SK-N-SH (cell line): ENCODE results near the gene UQCR10. TPM values are rescaled to one million over a fixed set of nuclear protein-coding genes. Genes with fewer than 3 reads are reported as not detected.

Experiments used
- CTCF ChIA-PET: fragments of 300-600, 350-600 bp; formaldehyde crosslinking; extraction: SDS; loops from one replicate; lab custom pipeline; 2021; lab: Yijun Ruan, JAX
- POLR2A ChIA-PET: fragments of 350-600 bp; sonication (Branson Sonifier 250); formaldehyde crosslinking; extraction: SDS; loops from one replicate; lab custom pipeline; 2020; ENCODE audit warnings: antibody characterized with exemption, inconsistent platforms; lab: Yijun Ruan, JAX
- DNase-seq: peaks from one replicate; pipeline ENCODE4 v3.0.0; 2012
- H2AFZ ChIP-seq: fragments of 200-600 bp; sonication (generic); 2 replicates; pipeline ENCODE4 v1.8.1; 2016; ENCODE audit warnings: antibody characterized with exemption, mild to moderate bottlenecking, low read depth
- H3F3A ChIP-seq: fragments of 200-600 bp; sonication (generic); replicated peaks from 2 replicates; pipeline ENCODE3; 2016; ENCODE audit warnings: antibody characterized with exemption, mild to moderate bottlenecking; ENCODE audit not compliant: insufficient read depth
- H3K27ac ChIP-seq, 2 experiments: fragments of 200-500 bp in 1 of 2; fragments of 200-600 bp in 1 of 2; sonication (Bioruptor generic) in 1 of 2; sonication (generic), shearing (Covaris generic) in 1 of 2; 2 replicates each; pipeline versions ENCODE4 v1.5.1 to v1.6.1; 2014 to 2016; ENCODE audit warnings: low read depth in 2 of 2, inconsistent platforms in 1 of 2, low read length in 1 of 2, mild to moderate bottlenecking in 1 of 2, mixed read lengths in 1 of 2
- H3K27me3 ChIP-seq: fragments of 200-600 bp; sonication (generic), shearing (Covaris generic); 2 replicates; pipeline ENCODE4 v1.6.1; 2016; ENCODE audit warnings: mixed run types; ENCODE audit not compliant: insufficient read depth
- H3K36me3 ChIP-seq, 2 experiments: fragments of 200-500 bp in 1 of 2; fragments of 200-600 bp in 1 of 2; sonication (Bioruptor generic) in 1 of 2; sonication (generic) in 1 of 2; replicated peaks in 1 of 2; 2 replicates each; pipeline versions ENCODE3 to v1.5.1; 2014 to 2016; ENCODE audit warnings: low read length in 1 of 2, mild to moderate bottlenecking in 1 of 2; ENCODE audit not compliant: insufficient read depth in 2 of 2, control insufficient read depth in 1 of 2
- H3K4me1 ChIP-seq, 2 experiments: fragments of 200-500 bp in 1 of 2; fragments of 200-600 bp in 1 of 2; sonication (Bioruptor generic) in 1 of 2; sonication (generic), shearing (Covaris generic) in 1 of 2; 2 replicates each; pipeline versions ENCODE4 v1.5.1 to v1.6.1; 2014 to 2016; ENCODE audit warnings: low read depth in 1 of 2, low read length in 1 of 2, mixed run types in 1 of 2; ENCODE audit not compliant: insufficient read depth in 2 of 2, control insufficient read depth in 1 of 2
- H3K4me2 ChIP-seq: fragments of 200-600 bp; sonication (generic), shearing (Covaris generic); 2 replicates; pipeline ENCODE4 v1.6.1; 2017; ENCODE audit warnings: mixed run types
- H3K4me3 ChIP-seq, 2 experiments: fragments of 200-500 bp in 1 of 2; fragments of 200-600 bp in 1 of 2; sonication (Bioruptor generic) in 1 of 2; sonication (generic), shearing (Covaris generic) in 1 of 2; 2 replicates each; pipeline versions ENCODE4 v1.5.1 to v1.8.1; 2014 to 2016; ENCODE audit warnings: low read depth in 2 of 2, inconsistent platforms in 1 of 2, low read length in 1 of 2, mild to moderate bottlenecking in 1 of 2, mixed read lengths in 1 of 2, moderate library complexity in 1 of 2
- H3K79me2 ChIP-seq: fragments of 200-600 bp; sonication (generic); 2 replicates; pipeline ENCODE4 v1.8.1; 2017; ENCODE audit warnings: mild to moderate bottlenecking; ENCODE audit not compliant: insufficient read depth
- H3K9ac ChIP-seq: fragments of 200-600 bp; sonication (generic); 2 replicates; pipeline ENCODE4 v1.6.1; 2017; ENCODE audit warnings: mixed run types
- H3K9me2 ChIP-seq: fragments of 200-600 bp; sonication (generic); 2 replicates; pipeline ENCODE4 v1.6.1; 2017; ENCODE audit warnings: mixed run types
- H3K9me3 ChIP-seq: fragments of 200-600 bp; sonication (generic); 2 replicates; pipeline ENCODE4 v1.6.1; 2017; ENCODE audit warnings: mixed run types, mild to moderate bottlenecking, moderate library complexity
- H4K20me1 ChIP-seq: fragments of 200-600 bp; sonication (generic); 2 replicates; pipeline ENCODE4 v1.6.1; 2017; ENCODE audit warnings: mild to moderate bottlenecking, mixed run types; ENCODE audit not compliant: insufficient read depth
- ELF1 ChIP-seq: IDR thresholded peaks from 2 replicates; pipeline ENCODE4 v1.4.0; 2012
- EZH2phosphoT487 ChIP-seq: fragments of 200-600 bp; sonication (generic); IDR thresholded peaks from 2 replicates; pipeline ENCODE4 v1.6.1; 2017; ENCODE audit warnings: low read depth, mixed run types, mild to moderate bottlenecking, antibody characterized with exemption, moderate library complexity, borderline replicate concordance
- FOSL2 ChIP-seq: IDR thresholded peaks from 2 replicates; pipeline ENCODE4 v1.4.0; 2012; ENCODE audit warnings: low read depth, mild to moderate bottlenecking, moderate library complexity, borderline replicate concordance
- FOXJ3 ChIP-seq: sonication (generic); formaldehyde crosslinking; IDR thresholded peaks from 2 replicates; pipeline ENCODE4 v1.5.1; 2020; ENCODE audit warnings: mild to moderate bottlenecking, missing genetic modification reagents
- JUND ChIP-seq: IDR thresholded peaks from 2 replicates; pipeline ENCODE4 v1.4.0; 2012
- MAX ChIP-seq: IDR thresholded peaks from 2 replicates; pipeline ENCODE4 v1.4.0; 2012; ENCODE audit warnings: low read depth
- MEF2A ChIP-seq: IDR thresholded peaks from 2 replicates; pipeline ENCODE4 v1.4.0; 2012; ENCODE audit warnings: low read depth, borderline replicate concordance
- MXI1 ChIP-seq: IDR thresholded peaks from 2 replicates; pipeline ENCODE4 v1.6.1; 2012; ENCODE audit warnings: mild to moderate bottlenecking, low read depth, low read length, improper control_type of control experiment
- NFIC ChIP-seq: IDR thresholded peaks from 2 replicates; pipeline ENCODE4 v1.4.0; 2012; ENCODE audit warnings: borderline replicate concordance
- NRF1 ChIP-seq: IDR thresholded peaks from 2 replicates; pipeline ENCODE4 v1.6.1; 2012; ENCODE audit warnings: low read depth, mild to moderate bottlenecking, low read length
- POLR2AphosphoS5 ChIP-seq: IDR thresholded peaks from 2 replicates; pipeline ENCODE4 v1.6.1; 2012; ENCODE audit warnings: low read depth, low read length
- SIN3A ChIP-seq: IDR thresholded peaks from 2 replicates; pipeline ENCODE4 v1.6.1; 2012; ENCODE audit warnings: low read depth, mild to moderate bottlenecking, low read length, moderate library complexity, borderline replicate concordance
- SMC3 ChIP-seq: IDR thresholded peaks from 2 replicates; pipeline ENCODE4 v1.6.1; 2012; ENCODE audit warnings: low read depth, low read length, improper control_type of control experiment
- TCF12 ChIP-seq: IDR thresholded peaks from 2 replicates; pipeline ENCODE4 v1.4.0; 2012
- ZBTB33 ChIP-seq: IDR thresholded peaks from 2 replicates; pipeline ENCODE4 v1.4.0; 2012; ENCODE audit warnings: low read depth, borderline replicate concordance
- WGBS: methylation state at CpG from one replicate; pipeline ENCODE4 v1.1.6; 2017; ENCODE audit warnings: low lambda C conversion rate; 5-methylcytosine and 5-hydroxymethylcytosine counted together
- polyA plus RNA-seq, 3 experiments: library from polyadenylated mRNA; depleted of rRNA; stranded (reverse); fragments of >200 nt; gene quantifications; 2 replicates each; pipeline ENCODE4 v1.2.3, GENCODE V29; 2012
- TF ChIP-seq, protein P1 (sequence below): IDR thresholded peaks from 2 replicates; pipeline ENCODE4 v1.6.1; 2012; ENCODE audit warnings: mild to moderate bottlenecking, low read depth, low read length, moderate library complexity

The UQCR10 gene
- polyA plus RNA-seq, 1 of the 3 experiments (the other 2 are of a cell fraction), result 248 TPM

DNA sequence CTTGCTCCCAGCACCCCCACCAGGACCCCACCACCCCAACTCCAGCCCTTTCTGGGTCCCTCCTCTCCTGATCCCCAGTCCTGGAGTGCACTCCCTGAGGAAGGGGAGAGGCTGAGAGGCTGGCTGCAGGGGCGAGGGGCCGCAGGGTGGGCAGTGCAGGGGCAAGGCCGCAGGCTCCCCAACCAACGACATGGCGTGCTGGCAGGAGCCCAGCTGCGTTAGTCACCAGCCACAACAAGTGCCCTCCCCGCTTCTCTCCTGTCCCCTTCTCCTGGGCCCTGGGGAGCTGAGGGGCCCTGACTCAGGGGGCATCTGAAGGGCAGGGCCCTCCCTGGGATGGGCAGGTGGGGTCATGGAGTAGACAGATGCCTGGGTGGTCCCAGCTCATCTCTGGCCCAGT, 45.0 kb upstream of the UQCR10 start:
- Histone ChIP-seq H3K4me1 (peaks cover 0 to 57% of the 10 kb centered on the region in 2 experiments; a peak in 1 of 4 replicates), H3F3A (no peaks in the 10 kb centered on the region), H3K27ac (no peak overlapping the region; a peak in 1 of 4 replicates), H3K4me2 (no peak overlapping the region), H2AFZ (no peak overlapping the region), H3K9me2 (no peaks in the 10 kb centered on the region), H3K27me3 (peaks cover 18% of the 10 kb centered on the region; the same call in 1 of the 2 replicates), H3K9ac (no peak overlapping the region), H3K4me3 (no peak overlapping the region; a peak in 1 of 4 replicates), H4K20me1 (peaks cover 6% of the 10 kb centered on the region; the same call in 1 of the 2 replicates), H3K9me3 (no peaks in the 10 kb centered on the region), H3K36me3 (no peaks in the 10 kb centered on the region), H3K79me2 (no peaks in the 10 kb centered on the region)
- no peak for TF ChIP-seq MXI1
- peak; percentile 32; the same call in 1 of the 2 replicates for TF ChIP-seq NFIC
- ChIA-PET POLR2A (interaction anchor here (1.0 to 2.4 kb wide), 5 partner anchors 10 to 45 kb away, joined by 3 to 9 read pairs (median 3); partner anchors contain the start of gene ZMAT5), CTCF (interaction anchor here (0.9 to 3.0 kb wide), 6 partner anchors 11 to 366 kb away, joined by 3 to 14 read pairs (median 4); no protein-coding TSS in a partner anchor)
- DNase-seq, result peak; percentile 52
- no CpG with 5 or more reads among the region's 7 CpGs for WGBS

- ChIA-PET POLR2A (interaction anchor here (1.0 to 2.4 kb wide), 5 partner anchors 11 to 44 kb away, joined by 3 to 9 read pairs (median 3); partner anchors contain the start of gene ZMAT5), CTCF (interaction anchor here (0.9 to 3.0 kb wide), 6 partner anchors 11 to 366 kb away, joined by 3 to 14 read pairs (median 4); no protein-coding TSS in a partner anchor)
- TF ChIP-seq SIN3A, result no peak
- TF ChIP-seq SMC3, result no peak; the same call in 1 of the 2 replicates
- Histone ChIP-seq H3K9me3 (no peaks in the 10 kb centered on the region), H2AFZ (no peak overlapping the region), H3K9ac (no peak overlapping the region), H3K27me3 (peaks cover 18% of the 10 kb centered on the region; the same call in 1 of the 2 replicates), H3F3A (no peaks in the 10 kb centered on the region), H3K9me2 (no peaks in the 10 kb centered on the region), H3K4me3 (no peak overlapping the region; a peak in 1 of 4 replicates), H3K4me2 (no peak overlapping the region), H3K36me3 (no peaks in the 10 kb centered on the region), H4K20me1 (peaks cover 6% of the 10 kb centered on the region; the same call in 1 of the 2 replicates), H3K79me2 (no peaks in the 10 kb centered on the region), H3K4me1 (peaks cover 0 to 57% of the 10 kb centered on the region in 2 experiments; a peak in 1 of 4 replicates), H3K27ac (no peak overlapping the region; a peak in 1 of 4 replicates)
- 61% methylated on average over 11 of the region's 16 CpGs for WGBS
- peak; percentile 72 for DNase-seq
Observed at GRCh38 chr22:29722587-29722986, 44.6 kb upstream of the UQCR10 start.

DNA sequence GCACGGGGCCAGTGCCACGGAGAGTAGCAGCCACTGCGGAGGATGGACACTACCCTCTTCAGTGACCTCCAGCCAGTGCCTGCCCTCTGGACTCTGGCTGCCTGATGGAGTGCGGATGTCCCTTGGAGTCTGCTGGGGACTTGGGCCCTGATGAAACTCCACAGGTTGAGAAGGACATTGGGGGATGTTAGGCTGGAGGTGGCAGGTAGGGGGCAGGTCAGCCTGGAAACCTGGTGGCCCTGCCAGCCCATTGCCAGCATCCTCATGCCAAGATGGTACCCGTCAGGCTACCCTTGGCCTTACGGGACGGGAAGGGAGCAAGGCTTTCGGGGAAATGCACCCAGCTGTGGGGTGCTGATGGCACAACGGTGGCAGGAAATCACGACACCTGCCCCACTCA, 43.4 kb upstream of the UQCR10 start:
- ChIA-PET CTCF (interaction anchor here (1.0 to 3.0 kb wide), 4 partner anchors 9 to 281 kb away, joined by 3 to 14 read pairs (median 6); no protein-coding TSS in a partner anchor), POLR2A (interaction anchor here (2.4 kb wide), 1 partner anchor 10 kb away, joined by 9 read pairs; no protein-coding TSS in a partner anchor)
- Histone ChIP-seq H2AFZ (no peak overlapping the region), H3K79me2 (no peaks in the 10 kb centered on the region), H3K27me3 (peaks cover 16% of the 10 kb centered on the region; the same call in 1 of the 2 replicates), H3K4me2 (no peak overlapping the region), H3K36me3 (no peaks in the 10 kb centered on the region), H3K27ac (no peak overlapping the region), H3K4me1 (peaks cover 0 to 47% of the 10 kb centered on the region in 2 experiments; a peak in 1 of 4 replicates), H4K20me1 (peaks cover 6% of the 10 kb centered on the region; the same call in 1 of the 2 replicates), H3K4me3 (no peak overlapping the region), H3K9me3 (no peaks in the 10 kb centered on the region), H3K9me2 (no peaks in the 10 kb centered on the region), H3F3A (no peaks in the 10 kb centered on the region), H3K9ac (no peak overlapping the region)
- peak; percentile 31 for DNase-seq
- 94% methylated on average over 3 of the region's 10 CpGs for WGBS
- TF ChIP-seq EZH2phosphoT487 (no peak), NFIC (no peak), ELF1 (no peak), FOSL2 (no peak), NRF1 (no peak), MEF2A (no peak), TCF12 (no peak), FOXJ3 (CRISPR knock-in tag) (no peak), POLR2AphosphoS5 (no peak), ZBTB33 (no peak), JUND (no peak), MAX (no peak)
- TF ChIP-seq, protein P1, sequence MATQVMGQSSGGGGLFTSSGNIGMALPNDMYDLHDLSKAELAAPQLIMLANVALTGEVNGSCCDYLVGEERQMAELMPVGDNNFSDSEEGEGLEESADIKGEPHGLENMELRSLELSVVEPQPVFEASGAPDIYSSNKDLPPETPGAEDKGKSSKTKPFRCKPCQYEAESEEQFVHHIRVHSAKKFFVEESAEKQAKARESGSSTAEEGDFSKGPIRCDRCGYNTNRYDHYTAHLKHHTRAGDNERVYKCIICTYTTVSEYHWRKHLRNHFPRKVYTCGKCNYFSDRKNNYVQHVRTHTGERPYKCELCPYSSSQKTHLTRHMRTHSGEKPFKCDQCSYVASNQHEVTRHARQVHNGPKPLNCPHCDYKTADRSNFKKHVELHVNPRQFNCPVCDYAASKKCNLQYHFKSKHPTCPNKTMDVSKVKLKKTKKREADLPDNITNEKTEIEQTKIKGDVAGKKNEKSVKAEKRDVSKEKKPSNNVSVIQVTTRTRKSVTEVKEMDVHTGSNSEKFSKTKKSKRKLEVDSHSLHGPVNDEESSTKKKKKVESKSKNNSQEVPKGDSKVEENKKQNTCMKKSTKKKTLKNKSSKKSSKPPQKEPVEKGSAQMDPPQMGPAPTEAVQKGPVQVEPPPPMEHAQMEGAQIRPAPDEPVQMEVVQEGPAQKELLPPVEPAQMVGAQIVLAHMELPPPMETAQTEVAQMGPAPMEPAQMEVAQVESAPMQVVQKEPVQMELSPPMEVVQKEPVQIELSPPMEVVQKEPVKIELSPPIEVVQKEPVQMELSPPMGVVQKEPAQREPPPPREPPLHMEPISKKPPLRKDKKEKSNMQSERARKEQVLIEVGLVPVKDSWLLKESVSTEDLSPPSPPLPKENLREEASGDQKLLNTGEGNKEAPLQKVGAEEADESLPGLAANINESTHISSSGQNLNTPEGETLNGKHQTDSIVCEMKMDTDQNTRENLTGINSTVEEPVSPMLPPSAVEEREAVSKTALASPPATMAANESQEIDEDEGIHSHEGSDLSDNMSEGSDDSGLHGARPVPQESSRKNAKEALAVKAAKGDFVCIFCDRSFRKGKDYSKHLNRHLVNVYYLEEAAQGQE, result no peak
